ENCODE data around the gene BICDL2. TPM values are rescaled to one million over a fixed set of nuclear protein-coding genes. Genes with fewer than 3 reads are reported as not detected.

The BICDL2 gene
- total and polyA plus RNA-seq, 2 donors (not counting 3 experiments of a cell fraction or from before 2014, with no cell fraction given) = not detected

DNA sequence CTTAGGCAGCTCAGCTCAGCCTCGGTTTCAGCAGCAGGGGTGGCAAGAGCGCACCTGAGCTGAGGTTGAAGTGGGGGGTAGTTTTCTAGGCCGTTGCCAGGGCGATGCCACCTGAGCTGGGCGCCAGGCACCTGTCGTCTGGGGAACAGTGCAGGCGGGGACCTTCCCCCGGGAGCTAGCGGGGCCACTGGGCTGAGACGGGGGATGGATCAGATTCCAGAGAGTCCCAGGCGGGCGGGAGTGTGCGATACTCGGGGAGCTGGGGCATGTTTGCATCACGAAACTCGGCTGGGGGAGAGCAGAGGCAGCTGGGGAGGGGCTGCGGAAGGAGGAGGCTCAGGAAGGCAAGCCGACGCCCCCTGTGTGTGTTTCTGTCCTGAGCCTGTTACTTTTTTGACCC is 24.5 kb downstream of the BICDL2 start:
- ChIA-PET CTCF (interaction anchor here (0.8 to 1.2 kb wide), 2 partner anchors 16 to 19 kb away, joined by 5 to 6 read pairs; no protein-coding TSS in a partner anchor), POLR2A (interaction anchor here (0.6 kb wide), 1 partner anchor 8 kb away, joined by 4 read pairs; no protein-coding TSS in a partner anchor)
- Histone ChIP-seq H3K9me3 (replicated peaks; ENCODE audit: control insufficient read depth, insufficient read depth, low read length) (no peaks in the 10 kb centered on the region), H3K79me2 (ENCODE audit: control insufficient read depth, insufficient read depth, low read length) (no peaks in the 10 kb centered on the region), H2AFZ (ENCODE audit: low read depth, low read length) (no peak overlapping the region), H3K36me3 (ENCODE audit: control insufficient read depth in 2 of 2, extremely low read depth in 1 of 2, insufficient read depth in 2 of 2, low read length in 2 of 2) (no peaks in the 10 kb centered on the region), H3K27me3 (ENCODE audit: control insufficient read depth in 2 of 2, insufficient read depth in 2 of 2, low read length in 2 of 2) (peaks cover 21 to 22% of the 10 kb centered on the region in 2 experiments), H3K27ac (ENCODE audit: insufficient read depth, low read depth, low read length) (no peak overlapping the region), H4K20me1 (replicated peaks; ENCODE audit: control insufficient read depth, extremely low read depth, insufficient read depth, low read length) (no peaks in the 10 kb centered on the region), H3K9me1 (replicated peaks; ENCODE audit: control insufficient read depth, extremely low read depth, insufficient read depth, low read length) (no peaks in the 10 kb centered on the region), H3K9ac (replicated peaks; ENCODE audit: extremely low read depth, insufficient read depth, low read length) (no peak overlapping the region), H3K4me2 (ENCODE audit: insufficient read depth, low read length) (no peak overlapping the region), H3K4me3 (replicated peaks in 1 of 3; ENCODE audit: insufficient read depth in 1 of 3, low read depth in 1 of 3, low read length in 3 of 3) (no peak overlapping the region), H3K4me1 (ENCODE audit: control insufficient read depth, extremely low read depth, insufficient read depth, low read length) (peaks cover 13% of the 10 kb centered on the region)
- DNase-seq (ENCODE audit: low read depth, low spot score) = no peak
- peak; percentile 62 for TF ChIP-seq EZH2 (IDR thresholded peaks at IDR 0.05; ENCODE audit: borderline replicate concordance, low read depth, low read length, severe bottlenecking)
- TF ChIP-seq GATA2 (IDR thresholded peaks at IDR 0.05; ENCODE audit: insufficient read depth, insufficient read length, low read depth, low read length) = no peak
- no peak for TF ChIP-seq JUN (IDR thresholded peaks at IDR 0.05; ENCODE audit: borderline replicate concordance, insufficient read depth, insufficient read length, low read depth)
- no peak for TF ChIP-seq FOS (IDR thresholded peaks at IDR 0.05; ENCODE audit: borderline replicate concordance, insufficient read depth, low read length)
- TF ChIP-seq, protein P1, sequence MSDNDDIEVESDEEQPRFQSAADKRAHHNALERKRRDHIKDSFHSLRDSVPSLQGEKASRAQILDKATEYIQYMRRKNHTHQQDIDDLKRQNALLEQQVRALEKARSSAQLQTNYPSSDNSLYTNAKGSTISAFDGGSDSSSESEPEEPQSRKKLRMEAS (IDR thresholded peaks at IDR 0.05; ENCODE audit: insufficient read depth, insufficient read length) = no peak
- no peak for FAIRE-seq
- intact Hi-C loops (cut with micrococcal nuclease) (no loop called here), dilution Hi-C loops (cut with MboI; ENCODE audit: extremely low pct_ligation_motif_present, low sequenced_read_pairs) (no loop called here)
- BruUV-seq (replicated peaks) = no TSS peak

DNA sequence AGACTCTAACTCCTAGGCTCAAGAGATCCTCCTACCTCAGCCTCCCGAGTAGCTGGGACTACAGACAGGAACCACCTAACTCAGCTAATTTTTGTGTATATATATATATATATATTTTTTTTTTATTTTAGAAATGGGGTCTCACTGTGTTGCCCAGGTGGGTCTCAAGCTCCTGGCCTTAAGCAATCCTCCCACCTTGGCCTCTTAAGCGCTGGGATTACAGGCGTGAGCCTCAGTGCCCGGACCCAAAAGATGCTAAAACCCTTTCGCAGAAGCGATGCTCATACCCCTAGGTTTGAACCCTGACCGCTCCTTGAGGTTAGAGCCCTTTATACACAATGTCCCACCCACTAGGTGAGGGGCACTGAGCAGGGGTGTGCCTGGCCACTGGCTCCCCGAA is 26.2 kb downstream of the BICDL2 start:
- CTCF ChIA-PET = interaction anchor here (1.8 to 2.0 kb wide), 3 partner anchors 10 to 41 kb away, joined by 4 to 9 read pairs (median 7); partner anchors contain the start of genes PAQR4 and TNFRSF12A
- Histone ChIP-seq H3K4me2 (ENCODE audit: insufficient read depth, low read length) (no peak overlapping the region), H3K36me3 (ENCODE audit: control insufficient read depth in 2 of 2, extremely low read depth in 1 of 2, insufficient read depth in 2 of 2, low read length in 2 of 2) (no peaks in the 10 kb centered on the region), H3K4me1 (ENCODE audit: control insufficient read depth, extremely low read depth, insufficient read depth, low read length) (peaks cover 13% of the 10 kb centered on the region), H3K9me1 (replicated peaks; ENCODE audit: control insufficient read depth, extremely low read depth, insufficient read depth, low read length) (no peaks in the 10 kb centered on the region), H3K27ac (ENCODE audit: insufficient read depth, low read depth, low read length) (no peak overlapping the region), H3K9ac (replicated peaks; ENCODE audit: extremely low read depth, insufficient read depth, low read length) (no peak overlapping the region), H3K79me2 (ENCODE audit: control insufficient read depth, insufficient read depth, low read length) (no peaks in the 10 kb centered on the region), H3K4me3 (replicated peaks in 1 of 3; ENCODE audit: insufficient read depth in 1 of 3, low read depth in 1 of 3, low read length in 3 of 3) (no peak overlapping the region), H3K9me3 (replicated peaks; ENCODE audit: control insufficient read depth, insufficient read depth, low read length) (no peaks in the 10 kb centered on the region), H4K20me1 (replicated peaks; ENCODE audit: control insufficient read depth, extremely low read depth, insufficient read depth, low read length) (no peaks in the 10 kb centered on the region), H2AFZ (ENCODE audit: low read depth, low read length) (no peak overlapping the region), H3K27me3 (ENCODE audit: control insufficient read depth in 2 of 2, insufficient read depth in 2 of 2, low read length in 2 of 2) (peaks cover 20 to 21% of the 10 kb centered on the region in 2 experiments)
- POLR2A ChIA-PET = interaction anchor here (1.2 kb wide), 1 partner anchor 9 kb away, joined by 6 read pairs; the partner anchor contains the start of gene TNFRSF12A
- TF ChIP-seq, protein P2, sequence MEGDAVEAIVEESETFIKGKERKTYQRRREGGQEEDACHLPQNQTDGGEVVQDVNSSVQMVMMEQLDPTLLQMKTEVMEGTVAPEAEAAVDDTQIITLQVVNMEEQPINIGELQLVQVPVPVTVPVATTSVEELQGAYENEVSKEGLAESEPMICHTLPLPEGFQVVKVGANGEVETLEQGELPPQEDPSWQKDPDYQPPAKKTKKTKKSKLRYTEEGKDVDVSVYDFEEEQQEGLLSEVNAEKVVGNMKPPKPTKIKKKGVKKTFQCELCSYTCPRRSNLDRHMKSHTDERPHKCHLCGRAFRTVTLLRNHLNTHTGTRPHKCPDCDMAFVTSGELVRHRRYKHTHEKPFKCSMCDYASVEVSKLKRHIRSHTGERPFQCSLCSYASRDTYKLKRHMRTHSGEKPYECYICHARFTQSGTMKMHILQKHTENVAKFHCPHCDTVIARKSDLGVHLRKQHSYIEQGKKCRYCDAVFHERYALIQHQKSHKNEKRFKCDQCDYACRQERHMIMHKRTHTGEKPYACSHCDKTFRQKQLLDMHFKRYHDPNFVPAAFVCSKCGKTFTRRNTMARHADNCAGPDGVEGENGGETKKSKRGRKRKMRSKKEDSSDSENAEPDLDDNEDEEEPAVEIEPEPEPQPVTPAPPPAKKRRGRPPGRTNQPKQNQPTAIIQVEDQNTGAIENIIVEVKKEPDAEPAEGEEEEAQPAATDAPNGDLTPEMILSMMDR (IDR thresholded peaks at IDR 0.05; ENCODE audit: extremely low read depth in 1 of 2, insufficient read depth in 1 of 2, low read depth in 1 of 2, low read length in 2 of 2) = no peak
- TF ChIP-seq, protein P1 (IDR thresholded peaks at IDR 0.05; ENCODE audit: insufficient read depth, insufficient read length) = no peak
- TF ChIP-seq FOS (IDR thresholded peaks at IDR 0.05; ENCODE audit: borderline replicate concordance, insufficient read depth, low read length) (no peak), POLR2AphosphoS5 (IDR thresholded peaks at IDR 0.05; ENCODE audit: insufficient read depth, low read depth, low read length) (no peak), POLR2A (IDR thresholded peaks at IDR 0.05; ENCODE audit: low read depth, low read length) (no peak), JUN (IDR thresholded peaks at IDR 0.05; ENCODE audit: borderline replicate concordance, insufficient read depth, insufficient read length, low read depth) (no peak)
- dilution Hi-C loops (cut with MboI; ENCODE audit: extremely low pct_ligation_motif_present, low sequenced_read_pairs) = no loop called here
- no TSS peak for BruUV-seq (replicated peaks)
- DNase-seq (ENCODE audit: low read depth, low spot score) (no peak), FAIRE-seq (no peak)
- intact Hi-C loops (cut with micrococcal nuclease) = no loop called here
